Activated CD4-positive, alpha-beta T cell treated with anti-CD3 and anti-CD28 coated beads, Interleukin-10, Interleukin-2, amounts not matched to agents 100 ng/mL and 50 ng/mL, durations not matched to agents 16 hours and 8 hours (primary cell): ENCODE data around the gene DCUN1D2.

Experiments used
- DNase-seq: peaks from one replicate; pipeline ENCODE4 v3.0.0-alpha.2; 2020

Gene DCUN1D2

DNA sequence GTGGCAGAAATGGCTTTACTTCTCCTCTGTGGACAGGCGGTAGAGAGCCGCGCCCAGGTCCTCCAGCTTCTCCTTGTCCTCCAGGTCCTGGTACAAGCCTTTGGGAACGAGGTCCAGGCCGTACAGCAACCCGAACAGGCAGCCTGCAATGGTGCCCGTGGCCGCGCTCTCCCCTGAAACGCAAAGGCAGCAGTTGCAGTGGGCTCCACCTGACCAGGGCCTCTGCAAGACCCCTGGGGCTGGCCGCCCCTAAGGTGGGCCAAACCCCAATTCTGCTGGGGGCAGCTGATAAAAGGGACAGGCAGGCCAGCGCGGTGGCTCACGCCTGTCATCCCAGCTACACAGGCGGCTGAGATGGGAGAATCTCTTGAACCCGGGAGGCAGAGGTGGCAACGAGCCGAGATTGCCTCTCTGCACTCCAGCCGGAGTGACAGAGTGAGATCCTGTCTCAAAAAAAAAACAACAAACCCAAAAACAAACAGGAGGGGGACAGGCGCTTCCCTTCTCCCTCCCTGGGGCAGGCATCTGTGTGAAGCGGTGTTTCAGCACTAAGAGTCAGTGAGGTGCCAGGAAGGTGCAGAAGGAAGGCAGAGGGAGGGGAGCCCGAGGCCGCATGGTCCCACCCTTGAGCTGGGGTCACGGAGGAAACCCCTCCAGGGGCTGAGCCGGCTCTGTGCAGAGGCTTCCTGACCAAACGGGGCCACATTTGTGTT, 67.5 kb downstream of the DCUN1D2 start:
- no peak for DNase-seq

DNA sequence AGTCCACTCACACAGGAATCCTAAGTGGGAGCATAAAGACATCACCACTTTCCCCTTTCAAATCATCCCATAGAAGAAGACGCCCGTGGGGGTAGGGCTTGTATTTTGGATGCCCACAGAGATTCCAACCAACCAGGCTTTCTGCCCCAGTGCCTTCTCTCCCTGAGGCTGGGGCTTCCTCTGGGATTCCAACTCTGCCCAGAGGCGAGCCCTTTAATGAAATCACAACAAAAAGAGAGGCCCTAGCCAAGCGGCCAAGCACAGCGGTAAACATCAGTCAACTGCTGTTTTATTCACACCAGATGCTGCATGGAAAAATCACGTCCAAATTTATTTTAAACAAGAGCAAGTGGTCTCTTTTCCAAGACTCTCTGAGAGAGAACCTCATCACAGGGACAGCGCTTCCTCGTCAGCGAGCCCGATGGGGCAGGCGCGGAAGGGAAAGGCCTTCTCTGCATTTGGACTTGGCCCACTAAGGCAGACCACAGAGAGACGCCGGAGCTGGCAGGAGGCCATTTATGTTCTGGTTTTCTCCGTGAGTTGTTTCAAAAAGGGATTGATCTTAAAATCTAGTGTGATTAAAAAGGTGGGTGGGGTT, 68.7 kb downstream of the DCUN1D2 start:
- no peak for DNase-seq

DNA sequence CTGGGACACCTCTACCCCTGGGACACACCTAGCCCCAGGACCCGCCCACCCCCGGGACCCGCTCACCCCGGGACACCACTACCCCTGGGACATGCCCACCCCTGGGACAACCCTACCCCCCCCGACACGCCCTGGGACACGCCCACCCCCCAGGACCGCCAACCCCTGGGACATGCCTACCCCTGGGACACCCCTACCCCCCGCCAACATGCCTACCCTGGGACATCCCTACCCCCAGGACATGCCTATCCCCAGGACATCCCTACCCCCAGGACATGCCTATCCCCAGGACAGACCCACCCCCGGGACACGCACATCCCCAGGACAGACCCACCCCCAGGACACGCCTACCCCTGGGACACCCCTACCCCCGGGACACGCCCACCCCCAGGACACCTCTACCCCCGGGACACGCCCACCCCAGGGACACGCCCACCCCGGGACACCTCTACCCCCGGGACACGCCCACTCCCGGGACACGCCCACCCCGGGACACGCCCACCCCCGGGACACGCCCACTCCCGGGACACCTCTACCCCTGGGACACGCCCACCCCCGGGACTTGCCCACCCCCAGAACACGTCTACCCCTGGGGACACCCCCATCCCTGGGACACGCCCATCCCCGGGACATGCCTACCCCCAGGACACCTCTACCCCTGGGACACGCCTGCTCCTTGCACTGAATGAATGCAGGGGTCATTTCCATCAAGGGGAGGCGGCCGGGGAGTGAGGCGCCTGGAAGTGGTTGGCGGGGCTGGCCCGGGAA, 69.5 kb downstream of the DCUN1D2 start:
- DNase-seq: no peak

DNA sequence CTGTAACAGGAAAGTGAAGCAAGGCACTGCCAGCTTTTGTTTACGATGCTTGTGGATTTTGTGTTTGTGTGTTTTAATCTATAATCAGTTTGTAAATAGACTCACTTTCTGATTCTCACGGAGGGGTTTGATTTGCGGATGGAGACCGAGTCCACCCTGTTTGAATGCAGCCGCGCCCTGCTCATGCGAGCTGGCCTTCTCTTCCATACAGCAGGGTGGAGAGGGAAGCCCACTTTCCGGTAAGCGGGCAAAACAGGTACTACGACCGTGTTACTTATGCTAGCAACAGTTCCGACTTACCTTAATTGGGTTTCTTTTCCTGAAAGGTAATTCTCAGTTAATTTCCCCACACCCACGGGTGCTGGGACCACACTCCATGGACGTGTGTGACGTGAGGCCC, 70.3 kb downstream of the DCUN1D2 start:
- no peak for DNase-seq

DNA sequence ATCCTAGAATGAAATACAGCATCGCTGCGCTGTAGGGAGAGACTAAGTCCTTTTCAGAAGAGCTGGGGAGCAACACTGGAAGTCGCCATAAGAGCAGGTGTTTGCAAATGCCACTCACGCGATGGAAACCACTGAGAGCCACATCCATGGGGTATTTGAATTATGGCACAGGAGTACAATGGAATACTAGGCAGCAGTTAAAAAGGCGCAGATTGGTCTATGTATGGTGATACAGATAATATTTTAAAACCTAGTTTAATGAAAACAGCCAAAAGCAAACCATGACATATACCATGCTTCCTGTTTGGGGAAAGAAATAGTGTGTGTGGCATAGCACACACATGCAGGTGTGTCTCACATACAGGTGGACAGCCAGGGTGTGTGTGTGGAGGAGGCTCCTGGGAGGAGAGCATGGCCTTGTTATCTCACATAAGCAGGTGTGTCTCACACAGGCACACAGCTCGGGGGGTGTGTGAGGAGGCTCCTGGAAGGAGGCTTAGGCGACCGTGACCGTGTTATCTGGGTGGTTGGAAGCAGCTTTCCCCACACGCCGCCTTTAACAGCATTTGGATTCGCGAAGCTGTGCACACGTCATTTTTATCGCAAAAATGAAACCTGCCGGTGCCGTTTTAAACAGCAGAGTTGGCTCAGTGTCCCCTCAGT, 70.8 kb downstream of the DCUN1D2 start:
- no peak for DNase-seq

DNA sequence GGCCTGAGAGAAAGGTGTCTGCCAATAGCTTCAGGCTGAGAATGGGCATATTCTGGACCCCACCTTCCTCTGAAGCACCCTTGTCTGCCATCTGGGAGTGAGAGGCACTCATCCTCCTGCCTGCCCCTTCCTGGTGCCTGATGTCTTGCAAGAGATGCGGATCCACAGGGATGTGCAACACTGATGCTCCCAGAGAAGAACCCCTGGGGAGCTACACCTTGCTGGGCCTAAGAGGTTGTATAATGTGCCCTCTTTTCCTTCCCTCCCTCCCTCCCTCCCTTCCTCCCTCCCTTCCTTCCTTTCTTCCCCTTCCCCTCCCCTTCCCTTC, 71.8 kb downstream of the DCUN1D2 start:
- no peak for DNase-seq

DNA sequence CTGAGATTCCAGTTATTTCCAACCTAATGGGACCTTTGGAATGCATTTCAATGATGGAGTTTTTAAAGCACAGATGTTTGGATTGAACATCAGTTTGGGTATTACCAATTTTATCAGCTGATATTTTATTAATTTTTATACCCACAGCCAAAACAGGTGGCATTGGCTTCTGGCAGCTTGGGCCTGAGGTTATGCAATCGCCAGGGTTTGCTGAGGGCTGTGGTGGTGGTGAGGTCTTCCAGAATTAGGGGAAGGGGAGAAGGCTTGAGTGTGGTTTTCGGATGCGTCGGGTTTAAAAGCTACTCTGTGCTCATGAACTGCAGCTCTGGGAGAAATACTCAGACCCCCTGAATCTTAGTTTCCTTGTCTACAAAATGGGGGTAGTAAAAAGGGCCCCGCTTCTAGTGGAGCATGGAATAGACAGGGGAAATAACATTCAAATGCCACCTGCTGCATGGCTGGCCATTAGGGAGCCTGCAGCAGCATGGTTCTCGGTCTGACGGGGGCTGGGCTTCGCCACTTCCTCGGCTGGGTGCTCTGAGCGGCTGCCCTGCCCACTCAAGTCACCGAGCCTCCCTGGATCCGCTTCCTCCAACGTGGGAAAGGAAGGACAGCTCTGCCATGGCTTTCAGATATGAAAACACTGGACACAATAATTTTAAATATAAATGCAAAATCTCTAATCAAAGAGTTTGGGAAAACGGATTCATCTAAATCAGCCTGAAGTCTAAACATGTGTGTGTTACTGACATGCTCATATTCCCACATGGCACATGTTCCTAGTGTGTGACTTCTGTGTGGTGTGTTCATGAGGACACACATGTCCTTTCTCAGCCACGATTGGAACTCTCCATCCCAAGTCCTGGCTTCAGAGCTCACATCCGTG, 72.4 kb downstream of the DCUN1D2 start:
- no peak for DNase-seq

DNA sequence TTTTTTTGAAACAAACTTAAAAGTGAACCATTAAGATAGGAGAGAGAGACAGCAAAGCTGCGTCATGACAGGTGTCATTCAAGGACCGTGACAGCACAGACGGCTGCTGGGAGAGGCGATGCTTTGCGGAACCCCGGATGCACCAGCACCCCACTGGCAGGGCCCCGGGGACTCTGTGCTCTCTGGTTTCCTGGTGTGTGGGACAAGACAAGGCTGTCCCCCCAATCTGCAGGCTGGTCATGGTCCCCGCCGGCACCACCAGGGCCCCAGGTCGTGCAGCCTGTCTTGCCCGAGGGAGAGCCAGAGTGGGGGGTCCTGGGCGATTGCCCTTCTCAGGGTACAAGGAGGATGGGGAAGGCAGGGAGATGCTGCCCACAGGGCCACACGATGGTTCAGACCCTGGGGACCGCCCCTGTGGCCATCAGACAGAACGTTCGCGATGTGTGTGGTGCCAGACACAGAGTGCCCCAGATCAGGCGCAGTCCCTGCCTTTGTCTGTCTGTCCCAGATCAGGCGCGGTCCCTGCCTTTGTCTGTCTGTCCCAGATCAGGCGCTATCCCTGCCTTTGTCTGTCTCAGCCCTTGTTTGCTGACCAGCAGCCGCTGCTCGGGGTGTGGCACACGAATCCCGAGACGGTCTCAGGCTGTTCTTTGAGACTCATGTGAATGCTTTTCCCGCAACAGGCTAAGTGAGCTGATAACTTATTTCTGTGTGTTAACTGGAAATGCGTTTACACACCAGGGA, 73.3 kb downstream of the DCUN1D2 start:
- no peak for DNase-seq

DNA sequence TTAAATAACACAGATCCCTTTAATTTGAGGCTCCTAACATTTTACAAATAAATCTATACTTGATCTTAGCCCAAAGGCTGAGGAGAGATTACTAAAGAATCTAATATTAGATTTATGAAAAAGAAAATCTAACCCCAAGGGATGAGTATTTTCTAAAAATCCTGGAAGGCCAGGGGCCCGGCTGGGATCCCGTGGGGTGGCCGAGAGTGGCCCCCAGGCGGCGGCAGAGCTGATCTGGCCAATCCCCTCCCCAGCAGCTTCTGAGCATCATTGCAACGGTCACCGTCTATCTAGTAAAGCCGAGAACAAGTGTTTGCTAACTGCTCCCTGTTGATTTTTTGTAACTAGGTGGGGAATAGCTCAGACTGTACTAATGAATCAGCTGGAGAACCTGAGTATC, 74.7 kb downstream of the DCUN1D2 start:
- no peak for DNase-seq

DNA sequence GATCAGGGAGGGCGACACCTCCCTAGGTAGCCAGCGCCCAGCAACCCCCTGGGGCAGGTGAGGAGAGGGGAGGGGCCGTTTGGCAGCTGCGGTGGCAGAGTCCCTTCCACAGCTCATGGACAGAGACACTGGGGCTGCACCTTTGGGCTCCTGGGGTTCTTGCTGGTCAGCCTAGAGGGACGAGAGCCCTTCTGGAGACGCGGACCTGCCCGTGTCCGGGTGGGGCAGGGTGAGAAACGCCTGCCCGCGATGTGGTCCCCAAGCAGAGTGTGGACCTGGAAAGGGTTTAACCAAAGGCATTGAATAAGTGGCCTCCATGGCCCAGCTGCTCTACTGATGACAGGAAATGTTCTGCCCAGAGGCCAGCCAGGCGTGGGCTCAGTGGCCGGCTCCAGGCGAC, 75.5 kb downstream of the DCUN1D2 start:
- no peak for DNase-seq

DNA sequence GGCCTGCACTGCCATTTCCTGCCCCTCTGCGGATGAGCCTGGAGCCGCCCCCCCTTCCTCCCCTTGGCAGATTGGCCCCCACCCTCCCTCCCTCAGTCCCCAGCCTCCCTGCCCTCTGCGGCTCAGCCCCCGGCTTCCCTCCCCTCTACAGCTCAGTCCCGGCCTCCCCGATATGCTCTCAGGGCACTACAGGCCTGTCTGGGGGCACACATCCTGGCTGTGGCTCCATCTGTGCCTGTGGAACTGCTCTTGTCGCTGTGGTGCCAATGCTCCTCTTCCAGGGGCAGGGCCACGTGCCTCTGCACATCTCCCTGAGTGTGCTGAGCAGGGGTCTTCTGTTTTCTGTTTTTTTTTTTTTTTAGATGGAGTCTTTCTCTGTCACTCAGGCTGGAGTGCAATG, 76.2 kb downstream of the DCUN1D2 start:
- no peak for DNase-seq

DNA sequence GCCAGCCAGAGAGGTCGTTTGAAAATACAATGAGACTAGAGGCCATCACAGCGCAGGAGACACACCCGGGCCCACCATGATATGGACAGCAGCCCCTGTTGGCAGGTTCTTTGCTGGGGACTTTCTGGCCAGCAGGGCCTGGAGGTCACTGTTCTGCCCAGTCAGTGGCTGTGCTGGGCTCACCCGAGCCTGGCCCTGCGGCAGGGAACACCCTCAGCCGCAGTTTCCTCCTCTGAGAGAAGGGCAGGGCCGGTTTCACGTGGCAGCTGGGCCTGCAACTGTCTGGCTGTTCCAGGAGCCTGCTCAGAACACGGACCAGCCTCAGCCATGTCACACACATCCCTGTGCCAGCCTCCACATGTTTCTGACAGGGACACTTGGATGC, 76.6 kb downstream of the DCUN1D2 start:
- no peak for DNase-seq

DNA sequence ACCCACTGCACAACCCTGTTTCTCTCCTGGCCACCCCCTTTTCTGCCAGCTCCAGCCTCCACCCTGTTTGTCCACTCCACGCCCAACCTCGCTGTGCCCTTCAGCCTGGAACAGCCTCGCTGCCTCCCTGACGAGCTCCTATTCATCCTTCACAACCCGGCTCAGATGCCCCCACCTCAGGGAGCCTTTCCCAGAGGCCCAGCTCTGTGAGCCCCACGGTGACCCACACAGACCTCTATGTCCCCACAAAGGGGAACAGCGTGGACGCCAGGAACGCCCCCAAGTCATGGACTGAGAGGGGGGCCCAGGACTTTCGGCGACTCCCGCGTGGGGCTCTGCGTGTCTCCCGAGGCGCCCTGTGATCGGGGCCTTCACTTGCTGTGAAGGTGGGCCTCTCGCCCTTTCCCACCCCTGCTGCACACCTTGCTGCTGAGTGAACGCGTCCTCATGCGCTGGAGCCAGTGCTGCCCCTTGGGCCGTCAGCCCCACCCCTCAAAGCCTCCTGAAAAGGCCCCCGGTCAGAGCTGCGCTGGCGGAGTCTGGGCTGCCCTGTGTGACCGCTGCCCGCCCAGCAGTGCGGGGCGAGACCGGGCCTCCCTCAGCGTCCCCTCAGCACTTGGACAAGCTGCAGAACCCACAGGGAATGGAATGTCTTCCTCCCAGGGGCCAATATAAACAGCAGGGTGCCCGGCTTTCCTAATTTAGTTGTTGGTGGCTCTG, 77.2 kb downstream of the DCUN1D2 start:
- no peak for DNase-seq

DNA sequence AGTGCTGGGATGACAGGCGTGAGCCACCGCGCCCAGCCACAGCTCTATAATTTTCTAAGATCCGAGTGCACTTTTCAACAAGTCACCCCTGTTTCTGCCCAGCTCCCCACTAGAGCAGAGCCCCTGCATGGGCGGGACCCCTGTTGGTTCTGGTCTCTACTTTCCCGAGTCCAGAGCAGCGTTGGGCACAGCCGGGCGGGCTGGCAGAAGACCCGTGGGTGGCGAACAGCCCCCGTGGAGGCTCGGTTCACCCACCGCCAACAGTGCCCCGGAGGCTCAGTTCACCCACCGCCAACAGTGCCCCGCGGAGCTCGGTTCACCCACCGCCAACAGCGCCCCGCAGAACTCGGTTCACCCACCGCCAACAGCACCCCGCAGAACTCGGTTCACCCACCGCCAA, 78.1 kb downstream of the DCUN1D2 start:
- DNase-seq: no peak

DNA sequence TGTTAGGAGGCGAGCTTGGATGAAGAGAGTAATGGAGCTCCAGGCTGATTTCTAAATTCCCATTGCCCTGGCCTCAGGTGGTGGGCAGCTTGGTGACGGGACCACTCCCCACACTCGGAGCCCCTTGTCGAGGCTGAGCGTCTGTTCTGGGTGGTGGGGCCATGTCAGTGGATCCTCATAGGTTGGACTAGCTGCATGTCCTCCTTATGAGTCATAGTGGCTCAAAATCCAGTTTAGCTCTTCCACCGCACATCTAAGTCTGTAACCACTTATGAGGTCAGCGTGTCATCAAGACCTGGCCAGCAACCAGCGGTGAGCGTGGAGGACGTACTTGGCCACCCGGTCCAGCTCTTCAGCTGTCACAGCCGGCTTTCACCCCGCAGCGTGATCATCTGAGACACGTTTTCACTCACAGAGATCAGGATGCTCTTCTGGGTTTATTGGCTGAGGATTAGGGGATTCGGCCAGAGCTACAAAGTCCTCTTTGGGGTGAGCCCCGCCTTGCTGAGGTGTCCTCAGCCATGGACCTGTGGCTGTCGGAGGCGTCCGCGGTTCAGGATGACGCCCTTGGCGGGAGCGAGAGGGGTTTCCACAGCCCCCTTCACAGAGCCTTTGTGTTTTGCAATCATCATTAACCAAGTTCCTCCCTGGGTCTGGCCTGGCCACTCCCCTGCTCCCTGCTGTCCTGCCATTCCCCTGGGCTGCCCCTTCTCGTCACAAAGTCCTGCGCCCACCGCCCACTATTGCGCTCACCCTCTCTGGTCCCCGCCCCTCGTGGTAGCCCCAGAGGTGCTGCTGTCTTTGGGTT, 79.1 kb downstream of the DCUN1D2 start:
- DNase-seq: no peak

DNA sequence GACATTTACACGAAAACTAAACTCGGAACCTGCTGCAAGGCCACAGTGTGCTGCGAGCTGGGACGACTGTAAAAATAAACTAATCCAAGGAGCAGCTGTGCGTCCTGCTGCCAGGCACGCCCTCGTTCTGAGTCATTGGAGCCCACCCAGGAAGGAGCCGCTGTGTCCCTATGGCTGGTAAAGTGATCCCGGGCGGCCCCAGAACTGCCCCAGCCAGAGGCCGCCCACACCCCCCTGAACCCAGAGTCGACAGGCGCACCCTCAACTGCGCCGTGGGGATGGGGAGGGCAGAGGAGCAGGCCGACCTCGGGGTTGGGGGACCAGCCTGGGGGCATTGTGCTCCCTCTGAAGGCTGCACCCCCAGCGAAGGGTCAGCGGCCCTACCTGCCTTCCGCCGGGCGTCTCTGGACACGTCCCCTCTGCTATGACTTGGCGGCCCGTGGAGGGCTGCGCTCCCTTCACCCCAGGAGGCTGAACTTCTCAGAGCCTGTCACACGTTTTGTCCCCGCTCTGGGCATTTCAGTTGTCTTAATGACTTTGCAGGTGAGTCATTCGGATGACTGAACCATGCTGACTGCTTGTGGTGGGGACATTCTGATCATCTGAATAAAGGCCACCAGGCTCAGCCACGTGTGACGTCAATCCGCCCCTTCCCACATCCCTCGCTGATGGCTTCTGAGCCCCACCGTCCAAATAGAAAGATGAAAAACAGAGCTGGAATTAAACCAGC, 79.9 kb downstream of the DCUN1D2 start:
- DNase-seq: no peak

DNA sequence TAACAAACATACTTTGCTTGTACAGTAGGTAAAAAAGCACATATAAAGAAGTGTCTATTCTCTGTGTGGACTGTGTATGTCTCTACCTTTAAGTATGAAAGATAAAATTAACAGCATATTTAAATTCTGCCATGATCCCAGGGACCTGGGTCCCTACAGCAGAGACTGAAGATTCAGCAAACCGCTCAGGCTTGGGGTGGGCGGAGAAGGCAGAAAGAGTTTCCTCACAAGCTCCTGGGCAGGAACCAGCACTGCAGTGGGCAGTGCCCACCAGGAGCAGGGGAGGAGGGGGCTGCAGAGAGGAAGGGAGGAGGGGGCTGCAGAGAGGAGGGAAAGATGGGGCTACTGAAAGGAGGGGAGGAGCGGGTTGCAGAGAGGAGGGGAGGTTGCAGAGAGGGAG, 81.9 kb downstream of the DCUN1D2 start:
- no peak for DNase-seq

DNA sequence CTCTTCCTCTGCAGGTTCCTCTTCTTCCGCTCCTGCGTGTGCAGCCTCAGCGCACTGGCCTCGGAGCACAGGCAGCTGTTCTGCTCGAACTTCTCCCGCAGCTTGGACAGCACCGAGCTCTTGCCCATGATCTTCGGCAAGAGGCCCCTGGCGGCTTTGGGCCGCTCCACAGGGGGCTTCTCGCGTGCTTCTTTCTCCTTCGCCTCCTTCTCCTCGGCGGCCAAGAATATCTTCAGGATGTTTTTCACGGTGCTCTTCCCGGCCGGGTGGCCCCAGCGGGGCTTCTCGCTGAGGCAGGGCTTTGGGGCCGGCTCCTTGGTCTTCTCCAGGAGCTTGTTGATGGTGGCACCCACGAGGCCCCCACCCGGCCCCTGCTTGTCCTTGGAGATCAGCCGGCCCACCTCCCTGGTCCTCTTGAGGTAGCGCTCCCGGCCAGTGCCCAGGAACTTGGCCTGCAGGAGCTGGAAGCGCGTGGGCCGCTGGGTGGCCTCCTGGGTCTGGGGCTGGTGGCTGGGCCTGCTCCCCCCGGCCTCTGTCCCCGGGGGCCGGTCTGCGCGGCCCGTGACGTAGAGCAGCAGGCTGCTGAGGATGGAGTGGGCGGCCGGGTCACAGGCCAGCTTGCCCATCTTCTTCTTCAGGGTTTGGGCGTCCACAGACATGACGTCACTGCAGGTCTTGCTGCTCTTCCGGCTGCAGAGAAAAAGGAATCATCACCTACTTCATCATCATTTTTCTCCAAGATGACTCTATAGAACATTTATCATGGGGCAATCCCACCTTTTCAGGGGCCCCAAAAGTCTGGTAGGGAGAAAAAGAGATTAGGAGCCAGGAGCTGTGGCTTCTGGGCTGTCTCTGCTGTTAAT, 82.7 kb downstream of the DCUN1D2 start:
- no peak for DNase-seq

DNA sequence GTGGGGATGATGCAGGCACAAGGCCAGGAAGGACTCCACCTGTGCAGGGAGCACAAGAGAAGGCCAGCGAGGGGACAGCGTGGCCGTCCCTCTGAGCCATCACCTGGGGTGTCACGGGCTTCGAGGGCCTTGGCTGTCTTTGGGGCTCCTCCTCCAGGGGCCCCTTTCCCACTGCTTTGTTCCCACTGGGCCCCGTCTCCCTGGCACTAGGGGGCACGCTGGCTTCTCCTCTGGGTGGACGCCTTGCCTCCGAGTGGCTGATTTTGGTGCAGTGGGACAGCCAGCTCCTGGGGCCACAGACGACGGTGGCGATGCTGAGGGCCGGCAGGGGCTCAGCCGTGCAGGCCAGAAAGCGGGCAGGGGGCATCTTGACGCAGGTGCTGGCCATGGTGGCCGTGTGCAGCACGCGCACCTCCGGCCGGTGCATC, 83.4 kb downstream of the DCUN1D2 start:
- DNase-seq: no peak
